GM18505 (cell line): Measurements from ENCODE around the gene RAB14.

Experiments
- ATAC-seq: cut with Tn5 transposase; IDR thresholded peaks from one replicate; pipeline ENCODE4 v1.9.1; 2021; ENCODE audit not compliant: unreplicated experiment
- POLR2A ChIP-seq: IDR thresholded peaks from 4 replicates; pipeline ENCODE4 v1.6.1; 2011; ENCODE audit warnings: borderline replicate concordance; ENCODE audit not compliant: insufficient read depth, insufficient read length; ENCODE audit errors: extremely low read depth

The RAB14 gene

GRCh38 chr9:121207371-121207940 is 5.8 kb upstream of the RAB14 start:
- no peak for TF ChIP-seq POLR2A

DNA sequence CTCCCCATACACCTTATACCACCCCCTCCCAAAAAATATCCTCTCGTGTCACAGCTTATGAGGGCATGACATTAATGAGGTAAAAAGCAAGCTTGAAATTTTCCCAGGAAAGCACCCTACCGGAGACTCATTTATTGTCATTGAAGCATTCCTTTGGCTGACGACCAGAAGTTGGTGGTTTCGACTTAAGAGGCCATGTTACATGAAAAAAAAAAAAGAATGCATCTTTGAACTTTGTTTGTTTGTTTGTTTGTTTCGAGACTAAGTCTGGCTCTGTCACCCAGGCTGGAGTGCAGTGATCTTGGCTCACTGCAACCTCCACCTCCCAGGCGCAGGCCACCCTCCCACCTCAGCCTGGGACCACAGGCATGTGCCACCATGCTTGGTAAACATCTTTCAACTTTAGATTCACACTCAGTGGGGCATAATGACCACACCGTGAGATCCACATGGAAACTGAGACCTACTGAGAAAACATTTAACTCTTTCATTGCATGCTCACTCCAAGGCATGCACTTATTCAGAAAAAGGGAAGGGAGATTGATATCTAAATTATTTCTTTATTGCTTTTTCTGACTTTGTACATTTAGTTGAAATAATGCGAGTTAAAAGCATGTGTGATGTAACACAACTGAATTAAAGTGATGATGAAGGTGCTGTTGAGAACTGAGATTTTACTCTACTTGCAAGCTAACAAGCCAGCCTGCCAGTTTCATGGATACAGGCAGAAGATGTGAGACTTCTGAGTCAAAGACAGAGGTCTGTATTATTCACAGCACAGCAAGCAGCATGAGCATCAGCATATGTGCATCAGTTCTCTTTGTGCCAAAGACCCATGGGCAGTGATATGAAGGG is 5.1 kb upstream of the RAB14 start:
- peak; percentile 30 for ATAC-seq
- no peak for TF ChIP-seq POLR2A

More at GRCh38 chr9:121207371-121207940, 5.8 kb upstream of the RAB14 start:
- ATAC-seq = peak; percentile 73

DNA sequence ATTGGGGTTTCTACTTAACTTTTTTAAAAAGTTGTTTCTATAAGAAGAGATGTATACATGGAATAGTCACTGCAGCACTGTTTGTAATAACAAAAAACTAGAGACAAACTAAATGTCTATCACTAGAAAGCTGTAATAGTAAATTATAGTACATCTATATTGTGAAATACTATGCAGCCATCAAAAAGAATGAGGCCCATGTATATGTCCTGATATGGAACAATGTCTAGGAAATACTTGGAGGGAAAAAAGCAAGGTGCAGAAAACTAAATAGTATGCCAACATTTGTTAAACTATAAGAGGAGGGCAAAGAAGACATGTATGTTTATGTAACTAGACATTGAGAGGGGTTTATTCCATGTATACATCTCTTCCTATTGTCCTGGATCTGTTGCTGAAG is 2.9 kb upstream of the RAB14 start:
- TF ChIP-seq POLR2A = no peak

DNA sequence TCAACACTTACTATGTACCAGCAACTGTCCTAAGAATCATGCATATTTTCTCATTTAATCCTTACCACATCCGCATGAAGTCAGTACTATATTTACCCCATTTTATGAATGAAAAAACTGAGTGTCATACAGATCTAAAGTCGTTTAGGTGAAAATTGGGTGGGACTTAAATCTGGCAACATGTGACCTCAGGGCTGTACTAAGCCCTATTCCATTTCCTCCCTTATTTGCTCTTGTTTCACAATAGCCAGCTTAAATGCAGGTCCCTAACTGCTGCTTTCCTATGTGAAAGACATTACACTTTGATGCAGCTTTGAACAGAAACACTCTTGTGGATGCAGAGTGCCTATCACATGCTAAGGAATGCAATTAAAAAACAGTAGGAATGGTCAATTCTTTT is 2.5 kb upstream of the RAB14 start:
- no peak for ATAC-seq
- TF ChIP-seq POLR2A = no peak

More for the DNA sequence above, 2.9 kb upstream of the RAB14 start:
- ATAC-seq = no peak

GRCh38 chr9:121201045-121201737 is 478 bp downstream of the RAB14 start:
- ATAC-seq = peak; percentile 24
- TF ChIP-seq POLR2A = peak; percentile 21

- no peak for ATAC-seq
- no peak for TF ChIP-seq POLR2A
Measured at GRCh38 chr9:121200356-121200755, 1.3 kb downstream of the RAB14 start.

DNA sequence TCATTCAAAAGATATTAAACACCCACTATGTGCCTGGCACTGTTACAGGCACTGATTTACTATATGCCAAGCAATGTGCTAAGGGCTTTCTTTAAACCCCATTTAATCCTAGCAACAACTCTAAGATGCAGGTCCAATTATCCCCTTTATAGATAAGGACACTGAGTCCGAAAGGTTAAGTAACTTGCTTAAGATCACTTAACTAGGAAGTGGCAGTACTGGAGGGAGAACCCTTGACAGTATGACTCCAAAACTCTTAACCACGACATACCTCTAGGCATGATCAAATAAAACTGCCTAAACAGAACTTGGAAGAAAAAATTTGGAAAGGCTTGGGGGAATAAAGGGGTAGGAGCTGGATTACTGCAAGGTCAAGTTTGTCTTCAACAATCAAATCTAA is 1.7 kb downstream of the RAB14 start:
- TF ChIP-seq POLR2A = no peak
- no peak for ATAC-seq

GRCh38 chr9:121198512-121199042 is 3.1 kb downstream of the RAB14 start:
- TF ChIP-seq POLR2A = no peak
- no peak for ATAC-seq

- ATAC-seq = no peak
- no peak for TF ChIP-seq POLR2A
Measured at GRCh38 chr9:121197132-121197531, 4.5 kb downstream of the RAB14 start.

- no peak for TF ChIP-seq POLR2A
- ATAC-seq = no peak
Measured at GRCh38 chr9:121196389-121196788, 5.3 kb downstream of the RAB14 start.

DNA sequence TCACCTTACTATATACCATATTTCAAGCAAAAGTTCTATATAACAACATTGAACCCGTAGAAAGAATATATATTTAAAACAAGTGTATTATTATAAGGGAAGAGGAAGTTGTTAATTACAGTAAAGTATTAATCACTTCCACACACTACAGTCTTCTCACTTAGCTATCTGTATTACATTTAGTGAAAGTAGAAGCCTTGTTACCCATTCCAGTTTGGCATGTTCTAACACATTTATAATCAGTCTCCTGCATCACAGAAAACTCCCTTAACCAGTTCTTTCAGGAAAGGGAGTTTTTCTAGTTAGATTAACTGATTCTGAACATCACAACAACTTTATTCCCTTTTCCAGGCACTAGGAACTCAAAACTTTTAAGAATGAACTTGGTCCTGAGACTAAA is 6.9 kb downstream of the RAB14 start:
- ATAC-seq = no peak
- no peak for TF ChIP-seq POLR2A

- no peak for TF ChIP-seq POLR2A
- no peak for ATAC-seq
Measured at GRCh38 chr9:121192959-121193640, 8.6 kb downstream of the RAB14 start.

DNA sequence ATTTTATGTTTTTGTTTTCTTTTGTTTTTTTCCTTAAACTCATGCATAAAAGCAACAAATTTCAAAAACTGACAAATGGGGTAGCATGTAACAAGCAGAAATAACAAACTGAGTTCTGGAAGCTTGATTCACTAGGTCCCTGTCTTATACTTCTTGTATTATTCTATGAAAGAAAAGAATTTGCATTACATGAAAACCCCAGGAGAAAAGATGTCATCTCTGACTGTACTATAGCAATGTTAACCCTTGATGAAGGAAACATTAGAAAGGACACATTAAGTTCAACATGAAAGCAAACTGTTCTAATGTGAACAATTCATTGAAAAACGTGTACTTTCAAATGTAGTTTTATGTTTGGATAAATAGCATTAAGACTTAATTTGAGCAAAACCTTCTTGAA is 9.2 kb downstream of the RAB14 start:
- TF ChIP-seq POLR2A = no peak
- no peak for ATAC-seq
